ENCODE data around the gene STK32C.

DNA sequence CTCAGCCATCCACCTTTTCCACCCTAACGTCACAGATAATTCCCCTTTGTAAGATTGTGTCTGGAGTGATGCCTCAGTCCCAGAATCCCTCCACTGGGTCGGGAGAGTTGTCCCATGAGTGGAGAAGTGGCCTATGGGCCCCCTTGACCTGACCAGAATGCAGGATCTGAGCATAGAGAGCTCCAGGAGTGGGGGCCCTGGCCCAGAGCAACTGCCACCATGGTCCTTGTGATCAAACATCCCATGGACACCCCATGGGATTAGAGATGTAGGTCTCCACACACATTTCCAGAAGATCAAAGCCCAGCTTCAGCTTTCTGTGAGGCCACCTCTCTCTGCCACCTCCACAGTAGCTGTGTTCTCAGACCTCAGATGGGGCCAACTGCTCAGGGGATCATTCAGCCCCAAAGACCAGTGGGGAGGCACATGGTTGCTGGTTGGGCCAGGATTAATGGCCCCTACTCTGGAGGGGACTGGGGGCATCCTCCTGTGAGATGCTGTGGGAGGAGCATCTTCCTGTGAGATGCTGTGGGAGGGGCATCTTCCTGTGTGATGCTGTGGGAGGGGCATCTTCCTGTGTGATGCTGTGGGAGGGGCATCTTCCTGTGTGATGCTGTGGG lies 149.5 kb downstream of the STK32C start:
- TF ChIP-seq, protein P1, sequence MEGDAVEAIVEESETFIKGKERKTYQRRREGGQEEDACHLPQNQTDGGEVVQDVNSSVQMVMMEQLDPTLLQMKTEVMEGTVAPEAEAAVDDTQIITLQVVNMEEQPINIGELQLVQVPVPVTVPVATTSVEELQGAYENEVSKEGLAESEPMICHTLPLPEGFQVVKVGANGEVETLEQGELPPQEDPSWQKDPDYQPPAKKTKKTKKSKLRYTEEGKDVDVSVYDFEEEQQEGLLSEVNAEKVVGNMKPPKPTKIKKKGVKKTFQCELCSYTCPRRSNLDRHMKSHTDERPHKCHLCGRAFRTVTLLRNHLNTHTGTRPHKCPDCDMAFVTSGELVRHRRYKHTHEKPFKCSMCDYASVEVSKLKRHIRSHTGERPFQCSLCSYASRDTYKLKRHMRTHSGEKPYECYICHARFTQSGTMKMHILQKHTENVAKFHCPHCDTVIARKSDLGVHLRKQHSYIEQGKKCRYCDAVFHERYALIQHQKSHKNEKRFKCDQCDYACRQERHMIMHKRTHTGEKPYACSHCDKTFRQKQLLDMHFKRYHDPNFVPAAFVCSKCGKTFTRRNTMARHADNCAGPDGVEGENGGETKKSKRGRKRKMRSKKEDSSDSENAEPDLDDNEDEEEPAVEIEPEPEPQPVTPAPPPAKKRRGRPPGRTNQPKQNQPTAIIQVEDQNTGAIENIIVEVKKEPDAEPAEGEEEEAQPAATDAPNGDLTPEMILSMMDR (IDR thresholded peaks at IDR 0.05) = no peak
- TF ChIP-seq POLR2A (IDR thresholded peaks at IDR 0.05; ENCODE audit: low read depth) = no peak

All from esophagus muscularis mucosa (tissue), 3 donors.